Endothelial cell of umbilical vein (primary cell): Measurements from ENCODE around the gene SCAPER.

ENCODE experiments used
- CTCF ChIP-seq, 2 donors: IDR thresholded peaks; 1 replicate in 1 of 2; 2 replicates in 1 of 2; pipeline ENCODE4 v1.5.1; 2011; ENCODE audit warnings: low read length in 2 of 2, mild to moderate bottlenecking in 2 of 2, moderate library complexity in 2 of 2, control low read depth in 1 of 2, inconsistent platforms in 1 of 2, low read depth in 1 of 2; ENCODE audit not compliant: insufficient read depth in 1 of 2; ENCODE audit errors: extremely low read depth in 1 of 2
- POLR2A ChIP-seq: IDR thresholded peaks from 2 replicates; pipeline ENCODE4 v1.6.1; 2012; ENCODE audit warnings: low read depth, mild to moderate bottlenecking, control low read depth, low read length

- TF ChIP-seq POLR2A, result no peak
- no peak for TF ChIP-seq CTCF (IDR thresholded peaks at IDR 0.05; ENCODE audit: extremely low read depth in 1 of 2, insufficient read depth in 1 of 2, low read depth in 1 of 2, low read length in 2 of 2)
Measured at GRCh38 chr15:76529911-76530310, 375.2 kb downstream of the SCAPER start.
